Heart left ventricle (tissue), 16 donors: ENCODE measurements around the gene TRAIP. TPM values are rescaled to one million over a fixed set of nuclear protein-coding genes. Genes with fewer than 3 reads are reported as not detected.

ENCODE experiments used
- ATAC-seq, 4 donors: fragments of 200-7000 bp; cut with Tn5 transposase; one replicate each; pipeline ENCODE4 v1.9.1; 2020 to 2022; ENCODE audit warnings: moderate library complexity in 4 of 4, mild to moderate bottlenecking in 3 of 4, moderate number of reproducible peaks in 1 of 4
- DNase-seq, 5 donors: peaks; one replicate each; pipeline ENCODE4 v3.0.0-alpha.2; 2020
- H3K27ac ChIP-seq, 12 donors: fragments of 200-600 bp; sonication (generic) in 4 of 12; one replicate each; pipeline versions ENCODE4 v1.5.0 to v1.8.0; 2016 to 2022; ENCODE audit warnings: mild to moderate bottlenecking in 2 of 12
- H3K27me3 ChIP-seq, 9 donors: fragments of 200-600 bp; sonication (generic) in 2 of 9; one replicate each; pipeline versions ENCODE4 v1.5.1 to v1.8.0; 2016 to 2022; ENCODE audit warnings: mild to moderate bottlenecking in 3 of 9
- H3K36me3 ChIP-seq, 9 donors: fragments of 200-600 bp; sonication (generic) in 2 of 9; one replicate each; pipeline versions ENCODE4 v1.5.0 to v1.8.0; 2018 to 2022; ENCODE audit warnings: mild to moderate bottlenecking in 2 of 9
- H3K4me1 ChIP-seq, 12 donors: fragments of 200-600 bp; sonication (generic) in 4 of 12; one replicate each; pipeline versions ENCODE4 v1.5.0 to v1.8.0; 2016 to 2022; ENCODE audit warnings: mild to moderate bottlenecking in 3 of 12
- H3K4me3 ChIP-seq, 12 donors: fragments of 200-600 bp; sonication (generic) in 4 of 12; one replicate each; pipeline versions ENCODE4 v1.5.0 to v1.8.0; 2017 to 2022; ENCODE audit warnings: mild to moderate bottlenecking in 9 of 12, moderate library complexity in 4 of 12
- H3K9me3 ChIP-seq, 12 donors: fragments of 200-600 bp; sonication (generic) in 4 of 12; one replicate each; pipeline versions ENCODE4 v1.5.0 to v1.8.0; 2016 to 2022; ENCODE audit warnings: mild to moderate bottlenecking in 1 of 12
- POLR2A ChIP-seq, 2 donors: fragments of 450-650 bp; IDR thresholded peaks; one replicate each; pipeline ENCODE4 v1.6.1; 2017; ENCODE audit warnings: antibody characterized with exemption in 2 of 2, mild to moderate bottlenecking in 2 of 2, moderate library complexity in 2 of 2
- WGBS, 4 donors: extraction: QIAGEN DNeasy Blood & Tissue Kit in 2 of 4; methylation state at CpG; one replicate each; pipeline versions ENCODE4 v1.1.5 to v1.1.7; 2013 to 2018; 5-methylcytosine and 5-hydroxymethylcytosine counted together
- intact Hi-C, 10 donors: fragments of 100-400 bp; cut with DNase I; formaldehyde crosslinking; loops; one replicate each; pipeline versions ENCODE4 v1.11.1 to v1.14.2; 2022
- microRNA-seq, 4 donors: library from miRNA; unstranded; fragments of <30 nt; microRNA quantifications; one replicate each; pipeline versions ENCODE4 to v1.2.0, GENCODE V29; 2017 to 2020
- polyA plus RNA-seq, 2 donors: library from polyadenylated mRNA; stranded (reverse); fragments of 200-250 nt; gene quantifications; one replicate each; pipeline ENCODE4 v1.2.3, GENCODE V29; 2013
- total RNA-seq, 9 donors: library from RNA; depleted of rRNA in 2 of 9; stranded (reverse); fragments of >200 nt in 2 of 9; fragmentation: NEBNext Ultra II Directional in 3 of 9; extraction: Animal tissue kit (Norgen Biotek cat#: 25700) in 3 of 9; gene quantifications; one replicate each; pipeline versions ENCODE4 v1.1.0 to v1.2.4, GENCODE V29; 2016 to 2023
- TF ChIP-seq, protein P1 (sequence below), 12 donors: fragments of 200-600 bp; sonication (generic) in 4 of 12; IDR thresholded peaks; one replicate each; pipeline versions ENCODE4 v1.5.0 to v1.8.0; 2018 to 2022; ENCODE audit warnings: antibody characterized with exemption in 12 of 12, mild to moderate bottlenecking in 5 of 12
- donor health status: ischemic (EF 13 %, LVEDD 7.1; RV severe dilation, severe dysfunction).
- donor health status: healthy with polysubstance abuse.
- donor health status: DM: no; HTN: yes; CAD: no.
- donor health status: DM: no; HTN: no; CAD: no.
- donor health status: ischemic (EF 25% LVEDD 6.9; RV normal size, moderate dysfunction).
- donor health status: ischemic (EF 25% LVEDD 5.7; RV mildly dilated, moderate dysfunction).
- donor health status: healthy.
- donor health status: DM: yes; HTN: yes; CAD: no.
- donor health status: ischemic (EF 35%, LVEDD 5.7; RV mildly dilated, moderate dysfunction).
- donor health status: nonischemic (EF 11% LVEDD 7.7; RV severe dilation, severe dysfunction).
- donor health status: DM: yes; HTN: yes; CAD: no.
- donor health status: PGD.
- donor health status: ischemic (EF 29% LVEDD 5.4; RV normal size, mild dysfunction).
- donor health status: nonischemic (EF 23%, LVEDD 6.1; RV moderate dilation, normal function).

The TRAIP gene
- total and polyA plus RNA-seq, 11 donors = 0.37 to 6.3 (median 0.99) TPM; not detected in 1

DNA sequence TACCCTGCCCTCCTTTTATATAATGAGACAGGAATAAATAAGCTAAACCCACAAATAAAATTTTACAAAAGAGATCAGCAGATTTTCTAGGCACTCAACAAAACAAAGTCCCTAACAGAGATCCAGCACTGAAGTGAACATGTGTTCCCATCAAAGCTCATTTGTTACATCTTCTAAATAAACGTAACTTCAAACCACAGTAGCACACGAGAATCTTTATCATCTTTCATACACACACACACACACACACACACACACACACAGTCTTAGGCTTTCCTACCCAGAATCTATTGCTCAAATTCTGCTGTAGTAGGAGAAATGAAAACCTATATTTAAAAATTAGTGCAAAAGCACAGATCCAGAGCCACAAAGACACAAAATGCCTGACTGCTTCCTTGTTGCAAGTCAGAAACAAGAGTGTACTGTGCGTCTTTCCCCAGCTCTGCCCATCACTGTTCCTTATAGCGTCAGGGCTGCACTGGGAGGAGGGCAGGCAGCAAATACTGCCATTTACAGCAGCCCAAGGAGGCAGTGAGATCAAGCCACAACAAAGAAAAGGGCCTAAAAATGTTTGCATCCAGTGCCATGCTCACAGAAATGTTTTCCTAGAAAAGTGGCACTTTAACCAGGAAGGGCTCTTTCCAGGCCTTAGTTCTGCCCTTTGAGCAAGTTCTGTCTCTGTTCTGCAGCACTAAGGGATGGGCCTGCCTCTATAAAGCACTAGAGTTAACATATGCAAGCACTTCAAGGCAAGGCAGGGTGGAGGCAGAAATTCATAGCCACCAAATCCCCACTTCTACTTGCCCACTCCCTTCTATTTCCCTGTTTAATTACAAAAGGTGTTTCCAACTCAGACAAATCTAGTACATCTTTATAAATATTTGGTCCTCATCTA is 76.0 kb downstream of the TRAIP start:
- 62 to 66% (median 65%) methylated on average over 4 of the region's 4 CpGs for WGBS, 4 donors
- TF ChIP-seq, protein P1, sequence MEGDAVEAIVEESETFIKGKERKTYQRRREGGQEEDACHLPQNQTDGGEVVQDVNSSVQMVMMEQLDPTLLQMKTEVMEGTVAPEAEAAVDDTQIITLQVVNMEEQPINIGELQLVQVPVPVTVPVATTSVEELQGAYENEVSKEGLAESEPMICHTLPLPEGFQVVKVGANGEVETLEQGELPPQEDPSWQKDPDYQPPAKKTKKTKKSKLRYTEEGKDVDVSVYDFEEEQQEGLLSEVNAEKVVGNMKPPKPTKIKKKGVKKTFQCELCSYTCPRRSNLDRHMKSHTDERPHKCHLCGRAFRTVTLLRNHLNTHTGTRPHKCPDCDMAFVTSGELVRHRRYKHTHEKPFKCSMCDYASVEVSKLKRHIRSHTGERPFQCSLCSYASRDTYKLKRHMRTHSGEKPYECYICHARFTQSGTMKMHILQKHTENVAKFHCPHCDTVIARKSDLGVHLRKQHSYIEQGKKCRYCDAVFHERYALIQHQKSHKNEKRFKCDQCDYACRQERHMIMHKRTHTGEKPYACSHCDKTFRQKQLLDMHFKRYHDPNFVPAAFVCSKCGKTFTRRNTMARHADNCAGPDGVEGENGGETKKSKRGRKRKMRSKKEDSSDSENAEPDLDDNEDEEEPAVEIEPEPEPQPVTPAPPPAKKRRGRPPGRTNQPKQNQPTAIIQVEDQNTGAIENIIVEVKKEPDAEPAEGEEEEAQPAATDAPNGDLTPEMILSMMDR (IDR thresholded peaks at IDR 0.05) = no peak
- TF ChIP-seq POLR2A (IDR thresholded peaks at IDR 0.05) = no peak
- Histone ChIP-seq H3K4me1 (peaks cover 0 to 41% (median 21%) of the 10 kb centered on the region in 12 donors), H3K36me3 (peaks cover 0 to 63% (median 40%) of the 10 kb centered on the region in 9 donors), H3K27ac (no peak overlapping the region), H3K9me3 (no peaks in the 10 kb centered on the region), H3K4me3 (no peak overlapping the region), H3K27me3 (no peaks in the 10 kb centered on the region)
- no peak for DNase-seq
- no peak for ATAC-seq
- intact Hi-C loops = no loop called here

- intact Hi-C loops = no loop called here
These were observed 76.8 kb downstream of the TRAIP start for GRCh38 chr3:49779358-49780079.

More at GRCh38 chr3:49779358-49780079, 76.8 kb downstream of the TRAIP start:
- Histone ChIP-seq H3K36me3 (peaks cover 0 to 61% (median 39%) of the 10 kb centered on the region in 9 donors), H3K9me3 (no peaks in the 10 kb centered on the region), H3K27me3 (no peaks in the 10 kb centered on the region), H3K4me1 (peaks cover 0 to 35% (median 15%) of the 10 kb centered on the region in 12 donors), H3K27ac (no peak overlapping the region), H3K4me3 (no peak overlapping the region)
- ATAC-seq (no peak), DNase-seq (no peak)
- 83 to 95% (median 93%) methylated on average over 5 of the region's 5 CpGs for WGBS, 4 donors
- TF ChIP-seq, protein P1 (IDR thresholded peaks at IDR 0.05) = no peak
- no peak for TF ChIP-seq POLR2A (IDR thresholded peaks at IDR 0.05)

Small RNA genes lying within 50 kb of the gene (microRNA-seq; reads per million reads assigned to microRNA genes)
- 0 to 1.3 (median 0.30) reads per million in 4 donors for gene MIR5193

Other genes starting within 250 kb of the TRAIP start
- gene APEH, start 182.2 kb downstream of the TRAIP start, total RNA-seq = 100 to 1,000 TPM in 6 of 9 donors, 10 to 100 TPM in 3; 74.6 to 136 (median 105) TPM
- gene APEH, start 182.2 kb downstream of the TRAIP start, polyA plus RNA-seq = 10 to 100 TPM; 18.3 to 84.9 TPM
- gene MST1, start 167.1 kb downstream of the TRAIP start, total RNA-seq = 10 to 100 TPM in 1 of 9 donors, 1 to 10 TPM in 8; 1.8 to 29.4 (median 3.2) TPM
- gene MST1, start 167.1 kb downstream of the TRAIP start, polyA plus RNA-seq = 1 to 10 TPM; 2.0 to 4.4 TPM
- gene RNF123, start 167.0 kb downstream of the TRAIP start, total RNA-seq = 10 to 100 TPM; 44.6 to 61.4 (median 49.5) TPM
- gene RNF123, start 167.0 kb downstream of the TRAIP start, polyA plus RNA-seq = 10 to 100 TPM; 27.7 to 28.5 TPM
- 1 to 10 TPM in 1 of 9 donors, under 1 TPM in 2, not detected in 6; 0.14 to 1.4 (median 0.40) TPM for gene AMIGO3, start 136.9 kb downstream of the TRAIP start, total RNA-seq
- gene AMIGO3, start 136.9 kb downstream of the TRAIP start, polyA plus RNA-seq = under 1 TPM; 0.69 to 0.76 TPM
- gene GMPPB, start 132.6 kb downstream of the TRAIP start, total RNA-seq = 10 to 100 TPM in 8 of 9 donors, 1 to 10 TPM in 1; 9.4 to 21.8 (median 13.7) TPM
- gene GMPPB, start 132.6 kb downstream of the TRAIP start, polyA plus RNA-seq = 10 to 100 TPM in 1 of 2 donors, 1 to 10 TPM in 1; 7.6 to 53.7 TPM
- gene IP6K1, start 70.0 kb downstream of the TRAIP start, total RNA-seq = 10 to 100 TPM; 12.6 to 36.6 (median 20.4) TPM
- 10 to 100 TPM in 1 of 2 donors, 1 to 10 TPM in 1; 8.9 to 29.3 TPM for gene IP6K1, start 70.0 kb downstream of the TRAIP start, polyA plus RNA-seq
- not detected for gene CDHR4, start 56.7 kb downstream of the TRAIP start, total RNA-seq
- gene CDHR4, start 56.7 kb downstream of the TRAIP start, polyA plus RNA-seq = not detected
- gene INKA1, start 53.3 kb downstream of the TRAIP start, total RNA-seq = 1 to 10 TPM; 1.1 to 5.0 (median 3.3) TPM
- 1 to 10 TPM; 3.0 to 4.2 TPM for gene INKA1, start 53.3 kb downstream of the TRAIP start, polyA plus RNA-seq
- 10 to 100 TPM; 13.7 to 72.1 (median 22.1) TPM for gene UBA7, start 42.6 kb downstream of the TRAIP start, total RNA-seq
- gene UBA7, start 42.6 kb downstream of the TRAIP start, polyA plus RNA-seq = 10 to 100 TPM in 1 of 2 donors, 1 to 10 TPM in 1; 8.5 to 22.8 TPM
- gene CAMKV, start 13.3 kb upstream of the TRAIP start, total RNA-seq = not detected
- gene CAMKV, start 13.3 kb upstream of the TRAIP start, polyA plus RNA-seq = not detected
- 1 to 10 TPM in 8 of 9 donors, under 1 TPM in 1; 0.79 to 8.9 (median 1.8) TPM for gene MST1R, start 47.3 kb upstream of the TRAIP start, total RNA-seq
- gene MST1R, start 47.3 kb upstream of the TRAIP start, polyA plus RNA-seq = 1 to 10 TPM; 1.0 to 2.5 TPM
- gene MON1A, start 73.2 kb upstream of the TRAIP start, total RNA-seq = 10 to 100 TPM in 2 of 9 donors, 1 to 10 TPM in 7; 4.8 to 13.0 (median 7.7) TPM
- gene MON1A, start 73.2 kb upstream of the TRAIP start, polyA plus RNA-seq = 10 to 100 TPM in 1 of 2 donors, 1 to 10 TPM in 1; 5.2 to 16.3 TPM
- 10 to 100 TPM; 21.1 to 41.4 (median 32.6) TPM for gene RBM6, start 83.6 kb upstream of the TRAIP start, total RNA-seq
- 10 to 100 TPM; 27.6 to 75.1 TPM for gene RBM6, start 83.6 kb upstream of the TRAIP start, polyA plus RNA-seq
- 10 to 100 TPM; 37.4 to 77.3 (median 55.8) TPM for gene RBM5, start 232.4 kb upstream of the TRAIP start, total RNA-seq
- 10 to 100 TPM; 32.5 to 50.2 TPM for gene RBM5, start 232.4 kb upstream of the TRAIP start, polyA plus RNA-seq